Hindlimb muscle (tissue), 1 donor: ENCODE results near the gene ITGB4. TPM values are rescaled to one million over a fixed set of nuclear protein-coding genes. Genes with fewer than 3 reads are reported as not detected.

Source experiments
- DNase-seq: peaks from one replicate; pipeline ENCODE4 v3.0.0-alpha.2; 2013
- polyA plus RNA-seq: library from polyadenylated mRNA; unstranded; fragments of 120-200 nt; gene quantifications from one replicate; pipeline ENCODE4 v1.2.1, GENCODE V29; 2013; ENCODE audit not compliant: insufficient read length

The ITGB4 gene
- polyA plus RNA-seq, 1 donor, result 7.6 TPM

DNA sequence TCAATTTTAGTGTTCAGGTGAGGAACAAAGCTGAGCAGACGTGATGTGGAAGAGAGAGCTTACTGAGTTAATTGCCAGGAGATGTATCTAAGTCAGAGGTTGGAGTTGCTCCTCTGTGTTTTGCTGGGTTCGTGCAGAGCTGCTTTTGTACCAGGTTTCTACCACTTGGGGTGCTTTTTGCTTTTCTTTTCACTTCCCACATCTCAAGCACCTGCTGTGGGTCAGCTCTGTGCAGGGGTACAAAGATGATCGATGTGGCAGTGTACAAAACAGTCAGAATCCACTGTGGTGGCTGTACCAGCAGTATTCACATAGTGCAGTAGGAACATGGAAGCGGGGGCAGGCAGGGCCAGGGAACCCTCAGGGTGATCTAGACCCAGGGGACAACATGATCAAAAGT lies 78.1 kb downstream of the ITGB4 start:
- no peak for DNase-seq

DNA sequence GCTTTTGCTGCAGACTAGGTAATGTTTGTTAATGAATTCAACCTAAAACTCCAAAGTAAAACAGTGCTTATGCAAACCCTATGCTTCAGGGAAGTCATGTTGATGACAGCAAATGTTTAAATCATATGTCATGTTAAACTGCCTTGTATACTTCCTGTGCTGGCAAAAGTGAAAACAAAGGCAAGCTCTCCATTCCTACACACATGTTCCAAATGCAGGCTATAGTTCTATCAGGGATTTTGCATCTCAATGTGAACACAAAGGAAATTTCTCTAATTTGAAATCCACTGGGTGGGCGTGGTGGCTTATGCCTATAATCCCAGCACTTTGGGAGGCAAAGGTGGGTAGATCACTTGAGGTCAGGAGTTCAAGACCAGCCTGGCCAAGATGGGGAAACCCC lies 82.6 kb downstream of the ITGB4 start:
- DNase-seq, result no peak

DNA sequence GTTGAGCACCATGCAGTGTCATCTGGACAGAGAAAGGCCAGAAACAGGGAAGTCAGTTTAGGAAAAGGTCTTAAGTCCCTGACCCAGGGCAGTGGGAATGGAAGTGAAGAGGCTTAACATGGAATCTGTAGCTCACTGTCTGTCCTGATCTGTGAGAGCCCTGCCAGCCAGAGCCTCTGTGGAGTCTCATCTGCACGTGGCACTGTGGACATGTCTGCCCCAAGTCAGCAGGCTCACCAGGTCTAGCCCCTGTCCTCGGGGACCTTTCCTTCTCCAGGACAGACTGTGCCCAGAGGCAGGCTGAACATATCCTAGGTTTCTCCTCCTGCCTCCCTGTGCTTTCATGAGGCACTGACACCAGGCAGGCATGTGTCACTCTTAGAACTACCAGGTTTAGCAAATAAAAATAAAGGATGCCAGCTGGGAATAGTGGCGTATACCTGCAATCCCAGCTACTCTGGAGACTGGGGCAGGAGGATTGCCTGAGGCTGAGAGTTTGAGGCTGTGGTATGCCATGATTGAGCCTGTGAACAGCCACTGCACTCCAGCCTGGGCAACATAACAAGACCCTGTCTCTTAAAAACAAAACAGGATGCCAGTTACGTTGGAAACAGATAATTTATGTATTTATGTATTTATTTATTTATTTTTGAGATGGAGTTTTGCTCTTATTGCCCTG lies 85.7 kb downstream of the ITGB4 start:
- DNase-seq, result no peak

Other genes with a start within 250 kb of the ITGB4 start
- 32.0 TPM for gene CASKIN2, start 205.9 kb upstream of the ITGB4 start, polyA plus RNA-seq
- gene TSEN54, start 204.9 kb upstream of the ITGB4 start, polyA plus RNA-seq, result 27.0 TPM
- 13.5 TPM for gene LLGL2, start 195.8 kb upstream of the ITGB4 start, polyA plus RNA-seq
- 145 TPM for gene MYO15B, start 133.7 kb upstream of the ITGB4 start, polyA plus RNA-seq
- gene SMIM5, start 88.0 kb upstream of the ITGB4 start, polyA plus RNA-seq, result 6.9 TPM
- gene RECQL5, start 54.3 kb upstream of the ITGB4 start, polyA plus RNA-seq, result 19.4 TPM
- gene SAP30BP, start 54.1 kb upstream of the ITGB4 start, polyA plus RNA-seq, result 83.7 TPM
- 32.2 TPM for gene GALK1, start 43.7 kb downstream of the ITGB4 start, polyA plus RNA-seq
- 30.9 TPM for gene UNK, start 63.3 kb downstream of the ITGB4 start, polyA plus RNA-seq
- gene UNC13D, start 122.9 kb downstream of the ITGB4 start, polyA plus RNA-seq, result 6.2 TPM
- gene WBP2, start 133.9 kb downstream of the ITGB4 start, polyA plus RNA-seq, result 64.3 TPM
- 26.3 TPM for gene TRIM47, start 157.1 kb downstream of the ITGB4 start, polyA plus RNA-seq
- 18.5 TPM for gene TRIM65, start 175.5 kb downstream of the ITGB4 start, polyA plus RNA-seq
- 68.7 TPM for gene MRPL38, start 183.4 kb downstream of the ITGB4 start, polyA plus RNA-seq
- gene FBF1, start 219.6 kb downstream of the ITGB4 start, polyA plus RNA-seq, result 6.8 TPM